GM21529 (cell line): ENCODE measurements around the gene SLX4IP.

Experiments
- ATAC-seq: cut with Tn5 transposase; IDR thresholded peaks from one replicate; pipeline ENCODE4 v1.9.1; 2021; ENCODE audit not compliant: unreplicated experiment

The SLX4IP gene

DNA sequence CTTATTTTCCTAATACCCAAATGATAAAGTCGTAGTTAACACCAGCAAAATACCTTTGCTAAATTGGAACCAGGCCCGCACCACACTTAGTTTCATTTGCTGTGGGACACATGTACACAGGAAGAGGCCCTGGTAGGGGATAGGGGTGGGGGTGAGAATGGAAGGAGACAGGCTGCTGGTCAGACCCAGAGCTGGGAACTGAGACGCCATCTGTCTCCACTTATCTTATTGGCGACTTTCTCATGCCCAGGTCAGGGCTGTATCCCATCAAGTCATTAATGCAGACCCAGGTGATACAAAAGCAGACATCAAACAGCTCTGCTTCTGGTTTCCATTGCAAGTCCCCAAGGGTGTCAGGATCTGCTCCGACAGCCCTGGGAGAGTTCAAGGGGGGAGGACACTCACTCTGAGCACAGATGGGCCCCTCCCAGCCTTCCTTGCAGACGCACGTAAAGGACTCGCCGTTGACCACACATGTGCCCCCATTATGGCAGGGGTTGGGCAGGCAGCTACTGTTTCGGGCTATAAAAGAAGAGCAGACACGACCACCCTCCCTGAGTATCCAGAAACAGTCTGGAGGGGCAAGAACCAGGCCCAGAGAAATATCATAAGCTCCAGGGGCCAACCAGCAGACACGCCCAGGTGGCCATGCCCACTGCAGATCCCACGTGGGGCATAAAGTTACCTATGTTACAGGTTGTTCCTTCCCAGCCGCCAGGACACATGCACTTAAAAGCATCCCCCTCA, 209.5 kb downstream of the SLX4IP start:
- peak; percentile 58 for ATAC-seq

DNA sequence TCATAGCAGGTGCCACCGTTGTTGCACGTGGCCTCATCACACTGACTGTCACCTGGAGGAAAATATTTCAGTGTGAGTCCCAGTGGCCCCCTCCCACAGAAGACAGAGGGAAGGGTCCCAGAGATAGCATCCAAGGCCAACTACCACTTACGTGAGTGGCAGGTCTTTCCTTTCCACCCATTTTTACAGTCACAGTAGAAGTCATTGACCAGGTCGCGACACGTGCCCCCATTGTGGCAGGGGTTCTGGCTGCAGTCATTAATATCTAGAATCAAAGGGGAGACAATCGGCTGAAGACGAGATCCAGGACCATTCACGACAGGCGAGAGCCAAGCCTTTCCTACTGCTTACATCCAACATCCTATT, 210.1 kb downstream of the SLX4IP start:
- no peak for ATAC-seq

DNA sequence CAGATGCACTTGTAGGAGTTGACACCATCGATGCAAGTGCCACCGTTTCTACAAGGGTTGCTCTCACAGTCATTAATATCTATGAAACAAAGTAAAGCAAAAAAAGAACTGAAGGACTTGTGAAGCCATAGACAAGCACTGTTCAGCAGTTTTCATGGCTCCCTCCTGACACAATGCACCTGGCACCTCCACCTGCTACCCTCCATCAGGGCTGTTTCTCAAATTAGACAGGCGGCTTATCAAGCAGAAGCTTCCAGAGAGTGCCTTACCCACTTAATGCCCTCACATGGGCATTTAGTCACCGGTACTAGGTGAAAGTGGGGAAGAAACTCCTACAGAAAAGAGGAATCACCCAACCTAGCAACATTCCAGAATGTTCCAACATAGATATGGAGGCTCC, 210.9 kb downstream of the SLX4IP start:
- no peak for ATAC-seq

DNA sequence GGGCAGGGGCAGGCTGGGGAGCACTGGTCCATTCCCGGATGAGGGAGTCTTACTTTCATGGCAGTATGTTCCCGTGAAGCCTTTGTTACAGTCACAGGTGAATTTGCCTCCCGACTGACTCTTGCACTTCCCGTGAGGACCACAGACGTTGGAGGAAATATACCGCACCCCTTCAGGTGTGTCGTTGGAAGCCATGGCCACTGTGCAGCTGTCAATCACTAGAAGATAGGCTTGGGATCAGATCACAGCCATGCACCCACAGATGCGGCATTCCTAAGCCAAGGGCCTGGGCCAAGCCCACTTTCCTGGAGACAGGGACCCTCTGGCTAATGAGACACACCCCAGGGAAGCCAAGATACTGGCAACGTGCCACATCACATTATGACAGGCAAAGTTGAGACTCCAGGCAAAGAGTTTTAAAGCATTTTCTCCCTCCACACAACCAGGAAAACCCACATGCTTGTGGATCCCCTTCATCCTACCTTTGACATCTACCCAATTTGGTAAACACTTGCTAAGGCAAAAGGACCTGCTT, 211.8 kb downstream of the SLX4IP start:
- ATAC-seq = no peak

DNA sequence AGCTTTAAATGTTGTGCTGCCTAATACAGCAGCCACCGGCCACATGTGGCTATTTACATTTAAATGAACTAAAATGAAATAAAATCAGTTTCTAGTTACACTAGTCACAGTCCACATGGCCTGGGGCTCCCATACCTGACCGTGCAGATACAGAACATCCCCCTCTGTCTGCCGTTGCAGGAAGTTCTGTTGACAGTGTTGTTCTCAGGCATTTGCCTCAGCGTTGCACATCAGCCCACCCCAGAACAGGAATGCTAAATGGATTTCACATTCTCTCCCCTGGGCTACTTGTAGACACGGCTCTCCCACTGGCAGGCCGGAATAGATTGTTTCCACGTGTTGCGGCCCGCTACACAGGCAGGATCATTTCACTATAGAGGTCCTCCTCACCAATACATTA, 212.4 kb downstream of the SLX4IP start:
- peak; percentile 46 for ATAC-seq

DNA sequence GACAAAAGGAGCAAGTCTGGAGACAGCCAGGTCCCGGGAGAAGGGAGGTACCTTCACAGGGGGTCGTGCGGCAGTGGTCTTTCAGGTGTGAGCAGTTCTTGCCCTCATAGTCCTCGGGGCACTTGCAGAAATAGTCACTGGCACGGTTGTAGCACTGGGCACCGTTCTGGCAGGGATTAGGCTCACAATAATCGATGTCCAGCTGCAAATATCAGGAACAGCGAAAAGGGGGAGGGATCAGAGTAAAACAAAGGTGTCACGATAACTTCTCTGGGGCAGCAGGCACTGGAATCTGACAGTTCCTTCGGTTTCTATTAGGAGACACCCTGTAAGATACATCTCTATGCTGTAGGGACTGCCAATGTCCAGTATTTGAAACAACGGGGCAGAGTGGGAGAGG, 212.8 kb downstream of the SLX4IP start:
- ATAC-seq = no peak

DNA sequence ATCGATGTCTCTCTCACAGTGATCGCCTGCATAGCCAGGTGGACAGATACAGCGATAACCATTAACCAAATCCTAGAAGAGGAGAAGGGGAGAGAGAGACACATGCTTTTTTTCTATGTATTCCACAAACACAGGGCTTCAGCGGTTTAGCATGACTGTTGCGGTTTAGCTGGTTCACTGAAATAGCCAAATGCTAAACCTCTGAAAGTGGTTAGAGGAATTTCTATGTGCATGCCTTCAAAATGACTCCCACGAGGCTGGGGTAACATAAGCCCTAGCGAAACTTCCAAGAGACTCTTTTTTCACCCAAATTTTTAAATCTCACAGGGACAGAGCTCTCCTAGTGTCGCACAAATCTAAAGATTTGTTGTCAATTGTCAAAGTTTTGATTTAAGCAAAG, 213.5 kb downstream of the SLX4IP start:
- no peak for ATAC-seq

DNA sequence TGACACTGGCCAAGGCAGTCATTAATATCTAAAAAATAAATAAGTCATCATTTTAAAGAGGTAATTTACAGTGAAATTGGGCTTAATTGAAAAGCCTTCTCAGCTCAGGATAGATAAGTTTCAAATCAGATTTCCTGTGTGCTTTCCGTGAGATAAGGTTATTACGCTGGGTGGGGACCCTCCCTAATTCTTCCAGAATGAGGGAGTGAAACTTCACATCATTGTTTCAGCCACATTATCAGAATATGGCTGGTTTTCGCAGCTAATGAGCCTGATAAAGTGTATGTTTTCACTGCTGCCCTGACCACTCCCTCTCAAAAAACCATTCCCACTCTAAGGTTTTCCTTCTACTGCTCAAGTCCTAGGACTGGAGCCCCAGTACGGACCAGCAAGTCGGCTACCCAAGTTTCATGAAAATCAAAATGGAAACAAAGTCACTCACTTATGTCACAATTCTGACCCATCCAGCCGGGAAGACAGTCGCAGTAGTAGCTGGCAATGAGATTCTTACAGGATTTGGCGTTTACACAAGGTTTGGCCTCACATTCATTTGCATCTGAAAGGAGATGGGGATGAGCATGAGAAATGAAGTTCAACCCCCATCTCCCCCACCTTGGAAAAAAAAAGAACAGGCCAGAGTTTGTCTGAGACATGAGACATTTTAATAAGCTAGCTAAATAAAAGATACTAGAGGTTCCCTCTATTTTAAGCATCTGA, 214.1 kb downstream of the SLX4IP start:
- no peak for ATAC-seq

DNA sequence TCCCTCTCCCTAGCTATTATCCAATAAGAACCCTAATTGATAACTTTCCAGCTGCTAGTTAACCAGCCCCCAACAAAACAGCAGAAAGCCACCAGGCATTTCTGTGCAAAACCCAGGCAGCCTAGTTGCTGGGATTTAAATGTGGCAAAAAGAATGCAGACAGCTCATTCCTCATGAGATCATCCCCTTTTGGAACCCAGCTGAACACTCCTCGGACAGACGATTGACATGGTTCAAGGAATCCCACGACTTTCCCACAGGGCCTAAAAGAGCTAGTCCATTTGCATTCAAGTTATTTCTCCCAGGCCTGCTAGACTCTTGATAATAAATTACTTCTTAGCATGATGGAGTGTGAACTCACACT, 214.7 kb downstream of the SLX4IP start:
- ATAC-seq = no peak

DNA sequence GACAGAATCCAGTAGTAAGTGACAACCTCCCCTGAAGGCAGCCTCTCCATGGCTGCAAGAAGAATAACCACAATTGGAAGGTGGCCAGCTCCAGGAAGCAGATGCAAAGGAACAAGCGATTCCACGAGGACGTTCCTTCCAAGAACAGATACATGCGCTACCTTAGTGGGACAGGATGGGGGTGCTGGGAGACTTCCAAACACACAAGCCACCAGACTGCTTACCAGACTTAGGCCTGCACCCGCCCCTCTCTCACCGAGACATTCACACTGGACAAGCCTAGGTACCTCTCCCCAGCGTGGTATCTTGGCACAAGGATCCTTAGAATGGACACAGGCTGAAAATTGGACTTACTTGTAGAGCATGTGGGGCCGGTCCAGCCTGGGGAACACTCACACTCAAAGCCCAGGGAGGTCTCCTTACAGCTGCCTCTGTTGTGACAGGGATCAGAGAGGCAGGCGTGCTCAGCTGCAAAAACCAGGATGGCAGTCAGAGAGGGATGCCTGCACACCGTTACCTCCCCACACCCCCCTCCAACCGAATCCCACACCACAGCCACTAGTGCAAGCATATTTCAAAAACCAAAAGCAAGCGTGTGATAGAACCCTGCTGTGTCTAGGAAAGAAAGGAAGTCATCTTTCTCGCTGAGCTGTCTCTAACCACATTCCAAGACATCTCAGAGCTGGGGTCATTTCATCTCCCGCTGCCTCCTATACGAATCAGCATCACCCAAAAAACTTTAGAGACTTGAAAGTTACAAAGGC, 216.3 kb downstream of the SLX4IP start:
- no peak for ATAC-seq

DNA sequence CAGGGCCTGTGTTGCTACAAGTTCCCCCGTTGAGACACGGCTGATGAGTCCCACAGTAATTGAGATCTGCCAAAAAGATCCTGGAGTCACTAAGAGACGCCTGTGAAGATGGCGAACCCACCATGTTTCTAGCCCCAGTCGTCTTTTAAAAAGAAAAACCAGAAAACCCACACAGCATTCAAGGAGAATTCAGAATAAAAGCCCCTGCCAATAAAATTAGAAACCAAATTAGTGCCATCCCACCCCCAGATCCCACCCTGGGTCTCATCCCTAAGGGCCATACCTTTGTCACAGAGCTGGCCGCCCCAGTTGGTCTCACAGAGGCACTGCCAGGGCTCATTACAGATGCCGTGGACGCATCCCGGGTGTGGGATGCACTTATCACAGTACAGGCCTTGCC, 217.1 kb downstream of the SLX4IP start:
- no peak for ATAC-seq

DNA sequence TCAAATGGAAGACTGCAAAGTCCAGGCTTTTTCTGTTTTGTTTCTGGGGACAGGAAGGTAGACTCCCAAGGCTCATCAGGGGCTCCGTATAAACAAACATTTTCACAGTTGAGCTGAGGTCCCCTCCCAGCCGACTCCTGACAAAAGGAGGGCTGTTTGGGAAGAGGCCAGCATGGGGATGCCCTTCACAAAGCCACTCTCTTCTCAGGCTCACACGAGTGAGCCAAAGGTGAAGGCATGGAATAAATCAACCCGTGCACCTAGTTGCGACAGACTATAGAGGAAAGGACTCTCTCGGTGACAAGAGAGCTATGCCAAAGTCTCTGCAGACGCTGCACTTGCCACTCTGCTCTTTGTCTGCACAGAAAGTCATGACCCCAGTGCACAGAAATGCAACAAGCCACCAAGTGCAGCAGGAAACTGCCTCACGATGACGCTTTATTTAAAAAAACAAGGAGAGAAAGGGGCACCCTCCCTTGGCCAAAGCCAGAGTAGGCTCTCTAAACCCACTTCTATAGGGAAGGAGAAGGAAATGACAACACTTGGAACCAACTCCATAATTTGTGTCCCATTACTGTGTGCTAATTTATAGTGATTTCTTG, 217.7 kb downstream of the SLX4IP start:
- ATAC-seq = no peak

DNA sequence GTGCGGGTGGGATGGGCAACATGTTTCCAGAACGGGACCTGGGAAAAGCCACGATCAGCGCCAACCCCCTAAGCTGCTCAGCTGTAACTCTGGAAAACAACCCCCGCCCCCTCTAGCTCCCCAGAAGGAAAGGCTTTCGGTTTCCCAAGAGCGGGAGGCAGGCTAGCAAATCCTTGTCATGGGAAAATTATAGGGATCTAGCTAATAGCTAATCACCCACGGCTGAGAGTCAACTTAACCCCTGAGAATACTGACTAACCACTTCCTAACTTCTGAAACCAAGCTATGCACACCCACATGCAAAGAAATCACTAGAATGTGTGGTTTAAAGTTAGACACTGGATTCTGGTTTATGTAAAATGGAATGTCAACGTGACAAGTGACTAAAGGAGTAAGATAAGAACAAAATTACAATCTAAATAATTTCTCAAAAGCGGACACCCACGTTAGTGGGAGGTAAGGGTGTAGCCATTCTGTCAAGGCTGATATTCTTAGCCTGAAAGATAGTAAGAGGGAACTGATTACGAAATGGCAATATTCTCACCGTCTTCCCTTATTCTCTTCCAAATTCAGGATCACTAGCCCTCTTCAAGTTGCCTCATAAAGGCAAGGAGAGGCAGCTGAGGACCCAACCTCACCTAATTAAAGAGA, 218.6 kb downstream of the SLX4IP start:
- no peak for ATAC-seq

DNA sequence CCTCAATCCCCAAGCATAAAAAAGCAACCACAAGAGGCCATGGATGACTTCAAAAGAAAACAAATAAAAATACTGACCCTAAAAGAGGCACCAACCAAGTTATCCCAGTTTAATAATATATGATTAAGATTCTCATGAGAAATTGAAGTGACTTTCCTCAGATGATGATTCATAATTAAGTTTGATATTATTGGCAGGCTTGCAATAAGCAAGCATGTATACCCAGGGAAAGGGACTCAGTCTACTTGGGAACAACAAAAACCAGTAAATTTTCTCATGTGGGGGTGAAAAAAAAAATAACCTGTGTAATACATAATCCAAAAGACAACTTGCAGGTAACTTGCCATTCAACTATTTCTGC, 219.1 kb downstream of the SLX4IP start:
- ATAC-seq = no peak

DNA sequence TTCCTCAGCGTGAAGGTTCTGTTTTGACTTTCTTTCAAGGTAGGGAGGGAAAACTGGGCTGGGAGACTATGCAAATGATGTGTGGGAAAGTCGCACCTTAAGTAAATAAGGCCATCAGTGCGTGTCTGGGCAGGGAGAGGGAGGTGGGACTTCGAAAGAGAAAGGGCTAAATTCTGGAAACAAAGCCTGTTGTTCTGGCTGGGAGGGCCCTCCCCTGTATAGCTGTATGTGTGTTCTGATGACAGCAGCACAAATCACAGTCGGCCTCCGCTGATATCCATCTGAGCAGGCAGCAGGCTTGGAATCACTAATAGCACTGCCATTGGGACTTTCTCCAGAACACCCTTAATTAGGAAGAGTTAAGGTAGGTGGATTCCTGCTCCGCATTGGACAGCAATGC, 219.5 kb downstream of the SLX4IP start:
- peak; percentile 77 for ATAC-seq

DNA sequence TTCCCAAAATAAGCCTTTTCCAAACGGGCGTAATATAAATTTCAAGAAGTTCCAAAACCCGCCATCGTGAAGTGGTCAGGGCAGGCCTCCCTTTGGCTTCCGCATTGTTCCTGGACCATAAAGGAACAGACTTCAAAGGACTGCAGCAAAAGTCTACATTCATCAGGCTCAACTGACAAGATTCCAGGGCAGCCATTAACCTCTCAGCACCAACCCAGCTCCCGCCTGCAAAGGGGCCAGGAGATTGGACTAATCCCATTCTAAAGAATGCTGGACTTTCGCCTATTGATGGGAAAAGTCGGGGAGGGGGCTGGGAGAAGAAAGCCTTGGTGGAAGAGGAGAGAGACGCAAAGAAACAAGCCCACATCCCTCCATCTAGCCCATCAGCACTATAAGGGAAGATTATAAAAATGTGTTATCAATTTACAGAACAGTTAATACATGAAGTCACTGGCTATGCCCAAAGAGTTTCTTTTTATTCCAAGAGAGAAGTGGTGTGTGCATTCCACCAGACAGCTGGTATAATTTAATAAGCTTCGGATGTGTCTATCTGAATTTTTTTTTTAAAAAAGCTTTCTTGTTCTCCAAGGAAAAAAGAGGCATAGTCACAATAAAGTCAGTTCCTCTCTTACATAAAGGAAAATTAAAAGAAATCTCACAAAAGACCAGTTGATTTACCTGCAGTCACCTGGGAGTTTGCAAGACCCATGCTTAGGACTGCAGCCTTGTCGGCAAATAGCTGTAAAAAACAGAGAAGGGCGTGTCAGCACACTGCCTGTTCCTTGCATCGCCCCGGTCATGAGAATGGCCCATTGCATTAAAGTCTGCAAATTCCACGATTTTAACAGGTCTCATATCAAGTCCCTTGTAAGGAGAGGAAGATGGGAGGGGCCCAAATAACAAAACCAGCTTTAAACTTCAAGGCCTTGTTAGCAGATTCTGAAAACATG, 220.9 kb downstream of the SLX4IP start:
- no peak for ATAC-seq

DNA sequence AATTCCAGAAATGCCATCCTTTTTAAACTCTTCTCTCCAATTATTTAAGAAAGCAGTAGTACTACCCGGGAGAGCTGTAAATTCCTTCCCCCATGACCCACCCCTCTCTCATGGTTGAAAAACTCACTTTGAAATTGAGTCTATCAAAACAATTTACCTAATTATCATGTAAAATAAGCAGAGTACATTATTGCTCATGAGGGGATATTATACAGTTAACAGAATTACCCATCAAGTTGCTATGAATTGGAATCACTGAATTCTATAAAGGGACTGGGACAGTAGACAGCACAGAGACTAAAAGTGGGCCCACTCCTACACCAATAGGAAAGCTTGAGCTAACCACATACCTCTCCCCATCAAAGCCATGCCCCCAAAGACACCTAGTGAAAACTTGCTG, 222.3 kb downstream of the SLX4IP start:
- ATAC-seq = no peak

DNA sequence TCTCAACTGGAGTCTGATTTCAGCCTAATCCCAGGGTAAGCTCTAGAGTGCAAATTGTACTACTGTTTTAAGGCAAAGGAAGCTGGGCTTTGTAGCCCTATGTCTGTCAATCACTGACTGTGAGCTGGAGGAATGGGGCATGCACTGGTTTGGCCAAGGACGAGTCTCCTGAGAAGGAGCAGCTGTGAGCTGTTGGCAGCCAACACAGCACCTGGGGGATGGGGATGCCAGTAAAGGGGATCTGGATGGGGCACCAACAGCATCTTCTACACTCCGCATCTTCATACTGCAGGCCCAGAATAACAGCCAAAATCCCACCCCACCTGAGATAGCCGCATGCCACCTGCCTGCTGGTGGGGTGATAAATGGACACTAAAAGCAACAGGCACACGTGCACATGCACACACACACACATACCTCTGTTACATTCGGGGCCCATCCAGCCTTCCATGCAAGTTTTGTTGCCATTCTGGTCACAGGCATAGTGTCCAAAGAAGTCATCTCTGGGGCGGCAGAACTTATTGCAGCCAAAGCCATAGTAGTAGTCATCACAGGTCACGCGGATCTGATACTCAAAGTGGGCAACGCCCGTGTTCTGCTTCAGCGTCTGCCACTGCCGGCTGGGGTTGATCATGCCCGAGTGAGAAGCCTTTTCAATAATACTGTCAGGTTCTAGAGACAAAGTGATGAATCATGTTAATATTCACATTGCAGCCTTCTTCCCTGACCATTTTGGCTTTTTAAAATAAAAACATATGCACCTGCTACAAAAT, 223.1 kb downstream of the SLX4IP start:
- no peak for ATAC-seq
